Measurements from ENCODE around the gene ADGRE3. TPM values are rescaled to one million over a fixed set of nuclear protein-coding genes. Genes with fewer than 3 reads are reported as not detected.
"Not testable (repeated sequence)": the region's sequence is repeated elsewhere in the genome, so short reads cannot be mapped to it uniquely, and the experiment has no call there.

Gene ADGRE3
- polyA plus RNA-seq, 3 donors, result 0.55 TPM; not detected in 2

- H3K27ac ChIP-seq (ENCODE audit: low read depth, low read length), result not testable (repeated sequence)
- WGBS, 3 donors, result 50 to 69% (median 69%) methylated on average over 14 of the region's 14 CpGs
Measured at GRCh38 chr19:14613399-14614098, 61.1 kb downstream of the ADGRE3 start.

- no peak overlapping the region for H3K27ac ChIP-seq (ENCODE audit: low read depth, low read length)
- 83 to 89% (median 88%) methylated on average over 4 of the region's 4 CpGs for WGBS, 3 donors
Measured at GRCh38 chr19:14612657-14613056, 62.0 kb downstream of the ADGRE3 start.

GRCh38 chr19:14612242-14612641 lies 62.4 kb downstream of the ADGRE3 start:
- WGBS, 3 donors, result 70 to 81% (median 76%) methylated on average over 5 of the region's 5 CpGs

GRCh38 chr19:14611051-14611450 lies 63.6 kb downstream of the ADGRE3 start:
- no peak overlapping the region for H3K27ac ChIP-seq (ENCODE audit: low read depth, low read length)
- 49 to 72% (median 51%) methylated on average over 4 of the region's 4 CpGs for WGBS, 3 donors

More at GRCh38 chr19:14612242-14612641, 62.4 kb downstream of the ADGRE3 start:
- H3K27ac ChIP-seq (ENCODE audit: low read depth, low read length), result not testable (repeated sequence)

GRCh38 chr19:14606627-14607026 lies 68.0 kb downstream of the ADGRE3 start:
- WGBS, 3 donors, result 58 to 79% (median 74%) methylated on average over 9 of the region's 9 CpGs
- H3K27ac ChIP-seq (ENCODE audit: low read depth, low read length), result no peak overlapping the region

- WGBS, 3 donors, result 72 to 79% (median 77%) methylated on average over 2 of the region's 2 CpGs
Measured at GRCh38 chr19:14603990-14604387, 70.7 kb downstream of the ADGRE3 start.

GRCh38 chr19:14599548-14600147 lies 75.0 kb downstream of the ADGRE3 start:
- H3K27ac ChIP-seq (ENCODE audit: low read depth, low read length), result no peak overlapping the region
- WGBS, 3 donors, result 83 to 94% (median 91%) methylated on average over 8 of the region's 8 CpGs

More at GRCh38 chr19:14603990-14604387, 70.7 kb downstream of the ADGRE3 start:
- no peak overlapping the region for H3K27ac ChIP-seq (ENCODE audit: low read depth, low read length)

GRCh38 chr19:14595558-14595957 lies 79.1 kb downstream of the ADGRE3 start:
- H3K27ac ChIP-seq (ENCODE audit: low read depth, low read length), result no peak overlapping the region
- 83 to 93% (median 91%) methylated on average over 3 of the region's 3 CpGs for WGBS, 3 donors

- 66 to 71% (median 67%) methylated on average over 4 of the region's 4 CpGs for WGBS, 3 donors
Measured at GRCh38 chr19:14589433-14589832, 85.2 kb downstream of the ADGRE3 start.

GRCh38 chr19:14585187-14585586 lies 89.5 kb downstream of the ADGRE3 start:
- not testable (repeated sequence) for H3K27ac ChIP-seq (ENCODE audit: low read depth, low read length)
- WGBS, 3 donors, result 66 to 76% (median 71%) methylated on average over 3 of the region's 3 CpGs

More at GRCh38 chr19:14589433-14589832, 85.2 kb downstream of the ADGRE3 start:
- not testable (repeated sequence) for H3K27ac ChIP-seq (ENCODE audit: low read depth, low read length)

- not testable (repeated sequence) for H3K27ac ChIP-seq (ENCODE audit: low read depth, low read length)
- WGBS, 3 donors, result 80 to 91% (median 91%) methylated on average over 4 of the region's 5 CpGs
Measured at GRCh38 chr19:14584372-14584771, 90.3 kb downstream of the ADGRE3 start.

GRCh38 chr19:14582894-14583340 lies 91.7 kb downstream of the ADGRE3 start, which contains the start of gene CLEC17A:
TSS of gene CLEC17A (plus strand) at chr19:14583084. CDS start at chr19:14583161, 77 bp downstream.
- no peak within 1 kb of the TSS for H3K27ac ChIP-seq (ENCODE audit: low read depth, low read length)
- 25 to 40% (median 37%) methylated on average over 6 of the region's 6 CpGs for WGBS, 3 donors

- WGBS, 3 donors, result 45 to 66% (median 64%) methylated on average over 6 of the region's 6 CpGs
- H3K27ac ChIP-seq (ENCODE audit: low read depth, low read length), result no peak overlapping the region
Measured at GRCh38 chr19:14580623-14581237, 93.9 kb downstream of the ADGRE3 start.

- WGBS, 3 donors, result 54 to 65% (median 58%) methylated on average over 6 of the region's 6 CpGs
Measured at GRCh38 chr19:14577885-14578427, 96.7 kb downstream of the ADGRE3 start.

GRCh38 chr19:14577264-14577663 lies 97.4 kb downstream of the ADGRE3 start:
- 66 to 80% (median 72%) methylated on average over 5 of the region's 5 CpGs for WGBS, 3 donors
- H3K27ac ChIP-seq (ENCODE audit: low read depth, low read length), result no peak overlapping the region

More at GRCh38 chr19:14577885-14578427, 96.7 kb downstream of the ADGRE3 start:
- H3K27ac ChIP-seq (ENCODE audit: low read depth, low read length), result no peak overlapping the region

- WGBS, 3 donors, result 78 to 90% (median 82%) methylated on average over 8 of the region's 8 CpGs
- H3K27ac ChIP-seq (ENCODE audit: low read depth, low read length), result no peak overlapping the region
Measured at GRCh38 chr19:14576363-14576762, 98.3 kb downstream of the ADGRE3 start.

- H3K27ac ChIP-seq (ENCODE audit: low read depth, low read length), result no peak overlapping the region
- WGBS, 3 donors, result 84 to 85% (median 85%) methylated on average over 6 of the region's 6 CpGs
Measured at GRCh38 chr19:14575428-14575980, 99.1 kb downstream of the ADGRE3 start.

GRCh38 chr19:14571695-14572490 lies 102.8 kb downstream of the ADGRE3 start, which contains the start of gene NDUFB7:
TSS of gene NDUFB7 (minus strand) at chr19:14572066. CDS start at chr19:14572000, 66 bp downstream.
- H3K27ac ChIP-seq (ENCODE audit: low read depth, low read length), result no peak within 1 kb of the TSS
- 2% methylated on average over 40 of the region's 40 CpGs for WGBS, 3 donors

All from adipose tissue (tissue), 3 donors.